IMR-90 (cell line): ENCODE measurements around the gene ITGA2.

Experiments used
- BHLHE40 ChIP-seq: fragments of 150-350 bp; IDR thresholded peaks from 2 replicates; pipeline ENCODE4 v1.6.1; 2016; ENCODE audit warnings: mild to moderate bottlenecking, low read depth, low read length
- CEBPB ChIP-seq: IDR thresholded peaks from 2 replicates; pipeline ENCODE4 v1.6.1; 2012; ENCODE audit warnings: low read depth, low read length, improper control_type of control experiment
- CTCF ChIP-seq: conservative IDR thresholded peaks from 2 replicates; pipeline ENCODE4 v1.5.1; 2012; ENCODE audit warnings: mild to moderate bottlenecking, low read depth, low read length, improper control_type of control experiment
- ELK1 ChIP-seq: fragments of 150-350 bp; IDR thresholded peaks from 2 replicates; pipeline ENCODE4 v1.6.1; 2016; ENCODE audit warnings: low read depth, mild to moderate bottlenecking, low read length, moderate library complexity, borderline replicate concordance
- FOS ChIP-seq: fragments of 150-350 bp; IDR thresholded peaks from 2 replicates; pipeline ENCODE4 v1.6.1; 2016; ENCODE audit warnings: low read depth, low read length
- MAFK ChIP-seq: IDR thresholded peaks from 2 replicates; pipeline ENCODE4 v1.6.1; 2012; ENCODE audit warnings: low read depth, low read length, improper control_type of control experiment
- MAZ ChIP-seq: IDR thresholded peaks from 2 replicates; pipeline ENCODE4 v1.6.1; 2012; ENCODE audit warnings: low read depth, mild to moderate bottlenecking, low read length, improper control_type of control experiment, moderate library complexity, borderline replicate concordance
- MXI1 ChIP-seq: IDR thresholded peaks from 2 replicates; pipeline ENCODE4 v1.6.1; 2012; ENCODE audit warnings: low read depth, mild to moderate bottlenecking, low read length, moderate library complexity, borderline replicate concordance
- NFE2L2 ChIP-seq: fragments of 150-350 bp; IDR thresholded peaks from 2 replicates; pipeline ENCODE4 v1.6.1; 2016; ENCODE audit warnings: low read depth, mild to moderate bottlenecking, low read length
- POLR2A ChIP-seq: IDR thresholded peaks from 2 replicates; pipeline ENCODE4 v1.6.1; 2012; ENCODE audit warnings: mild to moderate bottlenecking, low read depth, low read length
- RAD21 ChIP-seq: IDR thresholded peaks from 2 replicates; pipeline ENCODE4 v1.6.1; 2012; ENCODE audit warnings: low read length, improper control_type of control experiment
- RFX5 ChIP-seq: IDR thresholded peaks from 2 replicates; pipeline ENCODE4 v1.8.0; 2012; ENCODE audit warnings: low read depth, mild to moderate bottlenecking, low read length, moderate library complexity
- SMC3 ChIP-seq: fragments of 150-350 bp; IDR thresholded peaks from 2 replicates; pipeline ENCODE4 v1.6.1; 2016; ENCODE audit warnings: low read depth, mild to moderate bottlenecking, antibody characterized with exemption, low read length, moderate library complexity
- USF2 ChIP-seq: fragments of 150-350 bp; IDR thresholded peaks from 2 replicates; pipeline ENCODE4 v1.6.1; 2017; ENCODE audit warnings: mild to moderate bottlenecking, antibody characterized with exemption, low read length, low read depth

GRCh38 chr5:52999344-52999949, 10.3 kb downstream of the ITGA2 start:
- TF ChIP-seq RFX5 (no peak), CTCF (no peak), POLR2A (no peak), ELK1 (no peak), RAD21 (no peak), FOS (peak; percentile 21; the same call in 1 of the 2 replicates), USF2 (no peak), BHLHE40 (no peak), MAFK (peak; percentile 81), NFE2L2 (peak; percentile 64), CEBPB (peak; percentile 80), MAZ (no peak), SMC3 (no peak), MXI1 (no peak)
